Measurements from ENCODE around the gene FAM53B. TPM values are rescaled to one million over a fixed set of nuclear protein-coding genes. Genes with fewer than 3 reads are reported as not detected.

FAM53B gene
- total RNA-seq, 1 donor from 2014 or later: 24.9 TPM

- ATAC-seq: no peak
Observed at GRCh38 chr10:124660404-124661125, 83.6 kb downstream of the FAM53B start.

DNA sequence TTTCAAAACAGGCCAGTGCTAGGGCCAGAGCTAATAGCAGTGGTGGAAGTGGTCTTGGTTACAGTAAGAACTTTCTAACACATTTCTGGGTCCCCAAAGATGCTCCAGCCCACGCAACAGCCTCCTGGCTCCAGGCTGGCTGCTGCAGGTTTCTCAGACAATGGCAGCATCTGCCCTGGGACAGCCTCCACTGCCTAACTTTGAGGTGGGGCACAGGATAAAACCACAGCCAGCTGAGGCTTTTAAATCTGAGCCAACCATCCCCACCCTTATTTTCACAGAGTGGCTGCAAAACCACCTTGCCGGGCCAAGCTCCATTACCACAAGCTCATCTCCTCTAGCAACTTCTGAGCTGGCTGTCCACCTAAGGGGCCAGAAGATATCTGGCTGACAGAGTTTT, 84.8 kb downstream of the FAM53B start:
- ATAC-seq: peak; percentile 27

- no peak for ATAC-seq
Observed at GRCh38 chr10:124658591-124659242, 85.5 kb downstream of the FAM53B start.

- ATAC-seq: no peak
Observed at GRCh38 chr10:124657806-124658205, 86.4 kb downstream of the FAM53B start.

DNA sequence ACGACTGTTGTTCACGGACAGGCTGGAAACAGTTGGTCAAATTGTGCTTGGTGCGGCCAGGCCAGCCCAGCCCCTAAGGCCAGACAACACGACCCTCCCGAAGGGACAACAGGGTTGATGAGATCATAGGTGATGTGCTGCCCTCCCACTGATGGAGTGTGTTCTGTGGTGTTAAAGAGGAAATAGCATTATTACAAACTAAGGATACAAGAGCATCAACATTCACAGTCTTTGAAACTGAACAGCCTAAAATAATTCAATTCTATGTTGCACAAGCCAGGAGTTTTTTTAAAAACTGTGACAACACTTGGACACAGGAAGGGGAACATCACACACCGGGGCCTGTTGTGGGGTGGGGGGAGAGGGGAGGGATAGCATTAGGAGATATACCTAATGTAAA, 87.6 kb downstream of the FAM53B start:
- no peak for ATAC-seq

DNA sequence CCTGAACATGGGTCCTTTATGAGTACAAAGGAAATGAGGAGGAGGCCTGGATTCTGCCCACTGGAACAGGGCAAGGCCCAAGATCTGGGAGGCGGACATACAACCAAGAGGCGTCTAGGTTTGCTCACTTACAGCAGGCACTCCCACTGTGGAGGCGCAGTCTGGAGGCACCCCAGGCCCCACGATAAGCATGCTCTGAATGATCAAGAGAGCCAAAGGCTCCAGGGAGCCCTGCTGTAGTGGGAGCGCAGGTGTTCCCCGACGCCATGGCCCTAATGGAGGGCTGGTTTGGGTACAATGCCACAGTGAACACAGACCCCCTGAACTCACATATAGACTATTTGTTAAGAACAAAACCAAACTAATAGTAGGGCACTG, 88.1 kb downstream of the FAM53B start:
- ATAC-seq: no peak

- no peak for ATAC-seq
Observed at GRCh38 chr10:124655191-124656112, 88.7 kb downstream of the FAM53B start.

GRCh38 chr10:124654686-124655085, 89.5 kb downstream of the FAM53B start:
- ATAC-seq: peak; percentile 76

GRCh38 chr10:124653811-124654651, 90.1 kb downstream of the FAM53B start:
- ATAC-seq: peak; percentile 79

DNA sequence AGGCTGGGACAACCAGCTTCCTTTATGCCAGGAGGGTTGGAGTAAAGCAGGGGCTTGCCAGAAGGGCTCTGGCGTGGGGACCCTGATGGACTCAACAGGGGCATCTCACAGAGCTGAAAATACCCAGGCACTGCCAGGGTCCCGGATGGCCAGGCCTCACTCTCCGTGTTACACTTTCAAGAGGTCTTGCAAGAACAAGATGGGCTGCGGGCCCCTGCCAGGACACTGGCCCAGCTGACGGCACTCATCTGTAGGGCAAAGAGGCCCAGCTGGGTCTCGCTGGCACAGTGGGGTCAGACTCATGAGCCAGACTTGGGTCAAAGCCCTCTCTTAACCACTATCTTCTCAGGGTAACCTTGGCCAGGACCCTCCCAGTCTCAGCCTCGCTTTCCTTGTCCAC, 90.9 kb downstream of the FAM53B start:
- no peak for ATAC-seq

GRCh38 chr10:124652701-124653100, 91.5 kb downstream of the FAM53B start:
- no peak for ATAC-seq

- ATAC-seq: no peak
Observed at GRCh38 chr10:124652200-124652599, 92.0 kb downstream of the FAM53B start.

- ATAC-seq: no peak
Observed at GRCh38 chr10:124651402-124651891, 92.7 kb downstream of the FAM53B start.

GRCh38 chr10:124650820-124651401, 93.3 kb downstream of the FAM53B start:
- no peak for ATAC-seq

DNA sequence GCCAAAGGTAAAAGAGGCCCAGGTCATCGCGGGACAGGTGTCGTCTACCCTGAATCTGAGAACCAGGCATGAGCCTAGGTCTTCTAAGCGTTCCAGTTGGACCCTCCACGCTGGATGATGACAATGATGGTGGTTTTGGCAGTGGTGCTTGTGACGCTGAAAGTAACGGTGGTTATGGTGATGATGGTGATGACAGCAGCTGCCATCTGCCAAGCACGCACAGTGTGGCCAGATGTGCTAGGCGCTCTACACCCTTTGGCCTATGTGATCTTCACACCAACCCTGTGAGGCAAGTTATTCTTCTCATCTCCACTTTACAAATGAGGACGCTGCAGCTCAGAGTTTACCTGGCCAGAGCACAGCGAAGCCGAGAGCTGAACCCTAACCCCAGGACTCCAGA, 93.9 kb downstream of the FAM53B start:
- ATAC-seq: no peak

- ATAC-seq: peak; percentile 40
Observed at GRCh38 chr10:124649214-124649613, 95.0 kb downstream of the FAM53B start.

DNA sequence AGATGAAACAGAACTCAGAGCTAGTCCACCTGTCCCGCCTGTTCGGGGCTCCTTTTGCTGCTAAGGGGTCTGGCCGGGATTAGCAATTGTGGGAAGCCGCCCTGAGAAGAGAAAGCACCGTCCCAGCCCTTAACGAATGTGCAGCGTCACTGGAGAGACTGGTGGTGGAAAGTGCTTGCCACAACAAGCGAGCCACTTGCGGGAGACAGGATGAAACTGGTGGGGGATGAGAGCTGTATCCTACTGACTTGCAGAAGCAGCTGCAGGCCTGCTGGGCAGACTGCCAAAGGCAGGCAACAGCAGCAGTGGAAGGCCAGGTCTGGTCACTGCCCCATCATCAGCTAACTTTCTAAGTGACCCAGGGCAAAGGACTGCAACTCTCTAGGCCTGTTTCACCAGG, 95.4 kb downstream of the FAM53B start:
- peak; percentile 57 for ATAC-seq

- no peak for ATAC-seq
Observed at GRCh38 chr10:124648131-124648475, 96.1 kb downstream of the FAM53B start.

- ATAC-seq: peak; percentile 78
Observed at GRCh38 chr10:124647421-124648130, 96.6 kb downstream of the FAM53B start.

DNA sequence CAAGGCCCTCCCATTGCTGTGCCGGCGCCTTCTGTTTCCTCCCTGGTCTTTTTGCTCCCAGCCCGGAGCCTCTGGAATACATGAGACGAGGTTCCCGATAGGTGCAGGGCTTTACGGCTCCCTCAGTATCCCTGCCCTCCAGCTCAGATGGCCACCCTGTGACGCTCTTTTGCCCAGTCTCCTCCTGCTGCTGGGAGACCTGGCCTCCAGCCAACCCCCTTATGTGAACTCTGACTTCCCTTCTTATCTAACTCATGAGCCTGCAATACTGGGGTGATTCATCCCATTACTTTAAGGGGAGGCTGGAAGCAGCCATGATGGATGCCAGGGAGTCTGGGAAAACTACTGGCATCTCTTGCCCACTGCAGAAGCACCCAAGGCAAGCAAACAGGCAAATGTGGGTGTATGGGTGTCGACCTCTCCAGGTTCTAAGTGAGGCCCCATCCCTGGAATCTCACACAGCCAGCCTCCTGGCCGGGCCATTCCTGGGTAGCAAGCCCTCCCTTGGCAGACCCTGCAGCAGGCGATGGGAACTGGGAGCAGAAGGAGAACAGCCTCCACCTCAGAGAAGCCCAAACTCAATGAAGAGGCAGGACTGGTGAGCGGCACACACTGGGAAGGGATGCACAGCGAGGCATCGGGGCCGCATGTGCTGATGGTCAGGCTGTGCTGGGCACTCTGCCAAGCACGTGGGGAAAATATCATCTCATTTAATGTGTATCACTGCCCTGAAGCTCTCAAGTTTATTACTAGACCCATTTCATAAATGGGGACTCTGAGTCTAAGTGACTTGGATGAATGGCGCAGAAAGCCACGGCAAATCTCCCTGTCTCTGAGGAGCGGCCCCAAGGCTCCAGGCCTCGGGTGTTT, 97.5 kb downstream of the FAM53B start:
- ATAC-seq: peak; percentile 7
